Calu3 (cell line): Measurements from ENCODE around the gene ELP1. TPM values are rescaled to one million over a fixed set of nuclear protein-coding genes. Genes with fewer than 3 reads are reported as not detected.
"Not testable (repeated sequence)": the region's sequence is repeated elsewhere in the genome, so short reads cannot be mapped to it uniquely, and the experiment has no call there.

Experiments
- BruUV-seq: library from RNA; stranded (reverse); fragments of 400-500 nt; replicated peaks from 2 replicates; lab custom pipeline; 2021; lab: Mats Ljungman, UMichigan
- CTCF ChIA-PET: fragments of 300-600 bp; sonication (Branson Sonifier 250); formaldehyde crosslinking; loops from one replicate; lab custom pipeline; 2022; ENCODE audit warnings: antibody characterized with exemption; lab: Charles Lee
- DNase-seq: peaks from one replicate; pipeline ENCODE4 v3.0.0; 2022
- H3K27ac Mint-ChIP-seq: one replicate; pipeline ENCODE4 v1.8.0; 2022; ENCODE audit warnings: mixed read lengths; ENCODE audit not compliant: unreplicated experiment
- H3K27me3 Mint-ChIP-seq: one replicate; pipeline ENCODE4 v1.8.0; 2022; ENCODE audit warnings: mixed read lengths; ENCODE audit not compliant: unreplicated experiment
- H3K36me3 Mint-ChIP-seq: one replicate; pipeline ENCODE4 v1.8.0; 2022; ENCODE audit warnings: mild to moderate bottlenecking, moderate library complexity, mixed read lengths; ENCODE audit not compliant: insufficient read depth, unreplicated experiment
- H3K4me1 Mint-ChIP-seq: one replicate; pipeline ENCODE4 v1.8.0; 2022; ENCODE audit warnings: mild to moderate bottlenecking, low read depth, mixed read lengths; ENCODE audit not compliant: unreplicated experiment
- H3K4me3 Mint-ChIP-seq: one replicate; pipeline ENCODE4 v1.8.0; 2022; ENCODE audit warnings: mild to moderate bottlenecking, low read depth, moderate library complexity, mixed read lengths; ENCODE audit not compliant: unreplicated experiment
- H3K9me3 Mint-ChIP-seq: one replicate; pipeline ENCODE4 v1.8.0; 2022; ENCODE audit warnings: low read depth, mixed read lengths; ENCODE audit not compliant: unreplicated experiment
- CTCF ChIP-seq: fragments of 200-600 bp; IDR thresholded peaks from one replicate; pipeline ENCODE4 v1.8.0; 2022; ENCODE audit warnings: antibody characterized with exemption; ENCODE audit not compliant: unreplicated experiment
- intact Hi-C: fragments of 100-400 bp; cut with micrococcal nuclease; formaldehyde crosslinking; loops from one replicate; pipeline ENCODE4 v1.10.0; 2022; ENCODE audit not compliant: unreplicated experiment
- total RNA-seq: library from RNA; stranded (reverse); gene quantifications from 2 replicates; pipeline ENCODE4 v1.2.3, GENCODE V29; 2022

ELP1 gene
- total RNA-seq, 1 experiment from 2014 or later = 17.9 TPM

- Mint-ChIP-seq H3K27me3 (no peaks in the 10 kb centered on the region), H3K36me3 (no peaks in the 10 kb centered on the region), H3K4me1 (no peaks in the 10 kb centered on the region), H3K27ac (no peak overlapping the region), H3K4me3 (no peak overlapping the region), H3K9me3 (no peaks in the 10 kb centered on the region)
- no peak for DNase-seq
- intact Hi-C loops = no loop called here
- no TSS peak for BruUV-seq
- TF ChIP-seq CTCF = no peak
- CTCF ChIA-PET = no interaction called here
Observed at GRCh38 chr9:108972626-108973209, 38.8 kb upstream of the ELP1 start.

GRCh38 chr9:108972186-108972585 lies 38.3 kb upstream of the ELP1 start:
- DNase-seq = no peak
- CTCF ChIA-PET = no interaction called here
- H3K27ac Mint-ChIP-seq = no peak overlapping the region
- no peak for TF ChIP-seq CTCF
- no TSS peak for BruUV-seq
- H3K4me1 Mint-ChIP-seq = no peaks in the 10 kb centered on the region
- intact Hi-C loops = no loop called here
- H3K36me3 Mint-ChIP-seq = no peaks in the 10 kb centered on the region
- H3K27me3 Mint-ChIP-seq = no peaks in the 10 kb centered on the region
- H3K9me3 Mint-ChIP-seq = no peaks in the 10 kb centered on the region
- H3K4me3 Mint-ChIP-seq = no peak overlapping the region

GRCh38 chr9:108971392-108971791 lies 37.5 kb upstream of the ELP1 start:
- H3K9me3 Mint-ChIP-seq, H3K27me3 Mint-ChIP-seq, CTCF ChIA-PET, H3K36me3 Mint-ChIP-seq, DNase-seq, H3K4me3 Mint-ChIP-seq, BruUV-seq, intact Hi-C loops, H3K4me1 Mint-ChIP-seq, H3K27ac Mint-ChIP-seq: not testable (repeated sequence)

GRCh38 chr9:108967916-108968315 lies 34.0 kb upstream of the ELP1 start:
- no peaks in the 10 kb centered on the region for H3K4me1 Mint-ChIP-seq
- H3K27me3 Mint-ChIP-seq = no peaks in the 10 kb centered on the region
- intact Hi-C loops = no loop called here
- H3K36me3 Mint-ChIP-seq = no peaks in the 10 kb centered on the region
- no peak overlapping the region for H3K27ac Mint-ChIP-seq
- no TSS peak for BruUV-seq
- DNase-seq = no peak
- no peak overlapping the region for H3K4me3 Mint-ChIP-seq
- no peaks in the 10 kb centered on the region for H3K9me3 Mint-ChIP-seq
- no peak for TF ChIP-seq CTCF
- CTCF ChIA-PET = interaction anchor here (1.6 kb wide), 1 partner anchor 14 kb away, joined by 4 read pairs; no protein-coding TSS in a partner anchor

GRCh38 chr9:108963459-108964143 lies 29.7 kb upstream of the ELP1 start:
- BruUV-seq = no TSS peak
- CTCF ChIA-PET = no interaction called here
- no peak overlapping the region for H3K4me3 Mint-ChIP-seq

More at GRCh38 chr9:108963459-108964143, 29.7 kb upstream of the ELP1 start:
- Mint-ChIP-seq H3K27ac (no peak overlapping the region), H3K36me3 (no peaks in the 10 kb centered on the region), H3K27me3 (no peaks in the 10 kb centered on the region), H3K4me1 (no peaks in the 10 kb centered on the region), H3K9me3 (no peaks in the 10 kb centered on the region)
- intact Hi-C loops = no loop called here
- no peak for DNase-seq
- TF ChIP-seq CTCF = no peak
